Endothelial cell of umbilical vein (primary cell): Measurements from ENCODE around the gene ANKRD28. TPM values are rescaled to one million over a fixed set of nuclear protein-coding genes. Genes with fewer than 3 reads are reported as not detected.

Experiments used
- BruUV-seq: library from RNA; stranded (reverse); fragments of 400-500 nt; replicated peaks from 2 replicates; lab custom pipeline; 2021; lab: Mats Ljungman, UMichigan
- CTCF ChIA-PET: fragments of 300-600, 350-600 bp; sonication (Branson Sonifier 250); formaldehyde crosslinking; loops from one replicate; lab custom pipeline; 2021; ENCODE audit warnings: antibody characterized with exemption, inconsistent platforms; lab: Charles Lee
- POLR2A ChIA-PET: fragments of 300-600, 350-600 bp; sonication (Branson Sonifier 250); formaldehyde crosslinking; loops from one replicate; lab custom pipeline; 2021; ENCODE audit warnings: antibody characterized with exemption, inconsistent platforms; lab: Charles Lee
- DNase-seq: peaks from one replicate; pipeline ENCODE4 v3.0.0-alpha.2; 2011; ENCODE audit warnings: low read depth, low spot score
- FAIRE-seq: peaks from 2 replicates; lab custom pipeline; 2011; peaks lifted over from hg19 to GRCh38; lab: Jason Lieb, UNC
- H2AFZ ChIP-seq: 2 replicates; pipeline ENCODE4 v1.6.0; 2012; ENCODE audit warnings: low read depth, low read length, control low read depth, inconsistent platforms
- H3K27ac ChIP-seq: 2 replicates; pipeline ENCODE4 v1.5.1; 2011; ENCODE audit warnings: low read depth, mild to moderate bottlenecking, control low read depth, low read length, moderate library complexity; ENCODE audit not compliant: insufficient read depth
- H3K27me3 ChIP-seq, 2 experiments: 2 replicates each; pipeline versions ENCODE4 v1.6.0 to v1.6.1; 2011; ENCODE audit warnings: low read length in 2 of 2, mixed read lengths in 1 of 2; ENCODE audit not compliant: control insufficient read depth in 2 of 2, insufficient read depth in 2 of 2
- H3K36me3 ChIP-seq, 2 experiments: 2 replicates in 1 of 2; 3 replicates in 1 of 2; pipeline ENCODE4 v1.5.1; 2011; ENCODE audit warnings: low read length in 2 of 2, mild to moderate bottlenecking in 1 of 2, moderate library complexity in 1 of 2; ENCODE audit not compliant: control insufficient read depth in 2 of 2, insufficient read depth in 2 of 2; ENCODE audit errors: extremely low read depth in 1 of 2
- H3K4me1 ChIP-seq: 3 replicates; pipeline ENCODE4 v1.5.1; 2011; ENCODE audit warnings: mild to moderate bottlenecking, low read length; ENCODE audit not compliant: control insufficient read depth, insufficient read depth; ENCODE audit errors: extremely low read depth
- H3K4me2 ChIP-seq: 2 replicates; pipeline ENCODE4 v1.6.1; 2011; ENCODE audit warnings: low read length, control low read depth, mixed read lengths; ENCODE audit not compliant: insufficient read depth
- H3K4me3 ChIP-seq, 3 experiments: fragments of 200-600 bp in 1 of 3; sonication (generic), shearing (Covaris generic) in 1 of 3; replicated peaks in 1 of 3; 2 replicates each; pipeline ENCODE4 v1.5.1; 2011 to 2016; ENCODE audit warnings: control low read depth in 3 of 3, low read length in 3 of 3, mild to moderate bottlenecking in 2 of 3, inconsistent platforms in 1 of 3, low read depth in 1 of 3, moderate library complexity in 1 of 3; ENCODE audit not compliant: insufficient read depth in 1 of 3
- H3K79me2 ChIP-seq: 2 replicates; pipeline ENCODE4 v1.6.0; 2012; ENCODE audit warnings: low read length, inconsistent platforms; ENCODE audit not compliant: control insufficient read depth, insufficient read depth
- H3K9ac ChIP-seq: replicated peaks from 2 replicates; pipeline ENCODE3; 2011; ENCODE audit warnings: low read length, control low read depth; ENCODE audit not compliant: insufficient read depth; ENCODE audit errors: extremely low read depth
- H3K9me1 ChIP-seq: replicated peaks from 3 replicates; pipeline ENCODE4 v1.6.0; 2011; ENCODE audit warnings: mild to moderate bottlenecking, low read length; ENCODE audit not compliant: control insufficient read depth, insufficient read depth; ENCODE audit errors: extremely low read depth
- H3K9me3 ChIP-seq: replicated peaks from 2 replicates; pipeline ENCODE4 v1.5.1; 2012; ENCODE audit warnings: low read length, inconsistent platforms; ENCODE audit not compliant: control insufficient read depth, insufficient read depth
- H4K20me1 ChIP-seq: replicated peaks from 2 replicates; pipeline ENCODE3; 2011; ENCODE audit warnings: mild to moderate bottlenecking, low read length; ENCODE audit not compliant: control insufficient read depth, insufficient read depth; ENCODE audit errors: extremely low read depth
- EZH2 ChIP-seq: IDR thresholded peaks from 2 replicates; pipeline ENCODE4 v1.6.1; 2012; ENCODE audit warnings: borderline replicate concordance, low read depth, mild to moderate bottlenecking, moderate library complexity, low read length, inconsistent platforms; ENCODE audit not compliant: severe bottlenecking
- GATA2 ChIP-seq: IDR thresholded peaks from 2 replicates; pipeline ENCODE4 v1.7.0; 2011; ENCODE audit warnings: low read depth, mild to moderate bottlenecking, moderate library complexity, mixed read lengths, low read length; ENCODE audit not compliant: insufficient read length, insufficient read depth
- JUN ChIP-seq: IDR thresholded peaks from 2 replicates; pipeline ENCODE4 v1.6.1; 2011; ENCODE audit warnings: borderline replicate concordance, low read depth; ENCODE audit not compliant: insufficient read length, insufficient read depth
- MYC ChIP-seq: IDR thresholded peaks from one replicate; pipeline ENCODE4 v1.6.1; 2011; ENCODE audit warnings: mild to moderate bottlenecking, low read depth, low read length
- POLR2A ChIP-seq: IDR thresholded peaks from 2 replicates; pipeline ENCODE4 v1.6.1; 2012; ENCODE audit warnings: low read depth, mild to moderate bottlenecking, control low read depth, low read length
- POLR2AphosphoS5 ChIP-seq: IDR thresholded peaks from 2 replicates; pipeline ENCODE4 v1.6.1; 2012; ENCODE audit warnings: low read depth, mild to moderate bottlenecking, control low read depth, low read length, moderate library complexity; ENCODE audit not compliant: insufficient read depth
- dilution Hi-C: fragments of 300-500 bp; cut with MboI; formaldehyde crosslinking; loops from one replicate; pipeline ENCODE4 v1.15.0; 2019; ENCODE audit warnings: low sequenced_read_pairs; ENCODE audit not compliant: extremely low pct_ligation_motif_present
- intact Hi-C: fragments of 100-400 bp; cut with micrococcal nuclease; formaldehyde crosslinking; loops from one replicate; pipeline ENCODE4 v1.10.0; 2022
- polyA plus RNA-seq, 4 experiments: library from polyadenylated mRNA; depleted of rRNA in 3 of 4; stranded (reverse) in 3 of 4; unstranded in 1 of 4; fragments of >200 nt; gene quantifications; 2 replicates each; pipeline versions ENCODE4 v1.2.1 to v1.2.3, GENCODE V29; 2011 to 2012; ENCODE audit warnings: missing spikeins in 1 of 4
- total RNA-seq: library from RNA; stranded (reverse); gene quantifications from 2 replicates; pipeline ENCODE4 v1.2.3, GENCODE V29; 2021
- TF ChIP-seq, protein P1 (sequence below): IDR thresholded peaks from 2 replicates; pipeline ENCODE4 v1.6.1; 2011; ENCODE audit not compliant: insufficient read depth, insufficient read length
- TF ChIP-seq, protein P2 (sequence below), 2 donors: IDR thresholded peaks; 1 replicate in 1 of 2; 2 replicates in 1 of 2; pipeline ENCODE4 v1.5.1; 2011; ENCODE audit warnings: low read length in 2 of 2, mild to moderate bottlenecking in 2 of 2, moderate library complexity in 2 of 2, control low read depth in 1 of 2, inconsistent platforms in 1 of 2, low read depth in 1 of 2; ENCODE audit not compliant: insufficient read depth in 1 of 2; ENCODE audit errors: extremely low read depth in 1 of 2

The ANKRD28 gene
- total and polyA plus RNA-seq, 2 donors (not counting 3 experiments of a cell fraction or from before 2014, with no cell fraction given), result 36.7 to 97.3 TPM

DNA sequence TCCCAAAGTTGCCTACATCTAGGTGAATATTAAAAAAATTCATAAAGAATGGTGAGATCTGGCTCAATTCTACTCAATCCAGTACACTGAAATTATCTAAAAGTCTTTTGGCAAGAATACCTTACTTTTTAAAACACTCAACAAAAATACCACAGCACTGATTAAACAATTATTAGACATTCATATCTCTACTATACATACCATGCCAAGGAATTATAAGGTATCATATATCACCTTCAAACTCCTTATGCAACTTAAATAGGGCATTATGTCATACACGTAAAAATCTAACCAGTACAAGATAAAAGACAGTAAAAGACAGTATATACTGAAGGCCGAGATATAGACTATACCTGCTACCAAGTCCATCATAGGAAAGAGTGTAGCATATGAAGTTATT lies 6.1 kb upstream of the ANKRD28 start:
- intact Hi-C loops, result no loop called here
- CTCF ChIA-PET, result no interaction called here
- peaks cover 8% of the 10 kb centered on the region for H3K79me2 ChIP-seq

DNA sequence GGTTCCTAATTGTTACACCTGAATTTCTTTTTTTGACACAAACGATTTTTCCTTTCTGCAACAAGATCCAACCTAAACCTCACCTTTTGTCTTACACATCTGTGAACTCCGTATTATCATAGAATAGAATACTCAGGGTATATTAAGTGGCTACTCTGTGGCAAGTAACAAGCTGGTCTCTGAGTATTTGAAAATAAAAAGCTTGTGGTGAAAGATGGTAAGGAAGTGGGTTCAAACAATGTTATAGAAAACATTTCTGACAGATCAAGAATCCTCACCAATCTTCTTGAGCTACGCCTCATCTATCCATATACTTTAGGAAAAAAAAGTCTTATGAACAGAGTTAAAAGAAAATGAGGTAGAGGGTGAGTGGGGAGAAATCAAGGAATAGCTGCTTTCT lies 3.5 kb upstream of the ANKRD28 start:
- FAIRE-seq (no peak), DNase-seq (no peak)
- Histone ChIP-seq H4K20me1 (no peaks in the 10 kb centered on the region), H3K4me2 (no peak overlapping the region), H3K79me2 (peaks cover 16% of the 10 kb centered on the region), H3K9me3 (no peaks in the 10 kb centered on the region), H3K4me3 (no peak overlapping the region), H3K27ac (no peak overlapping the region), H3K9me1 (no peaks in the 10 kb centered on the region), H3K9ac (no peak overlapping the region), H3K36me3 (no peaks in the 10 kb centered on the region), H3K4me1 (peaks cover 23% of the 10 kb centered on the region), H2AFZ (no peak overlapping the region), H3K27me3 (no peaks in the 10 kb centered on the region)
- CTCF ChIA-PET, result interaction anchor here (0.6 to 3.1 kb wide), 5 partner anchors 9 to 248 kb away, joined by 3 to 13 read pairs (median 3); no protein-coding TSS in a partner anchor
- dilution Hi-C loops, result no loop called here
- intact Hi-C loops, result no loop called here
- no TSS peak for BruUV-seq
- POLR2A ChIA-PET, result interaction anchor here (0.7 kb wide), 1 partner anchor 258 kb away, joined by 3 read pairs; no protein-coding TSS in a partner anchor
- TF ChIP-seq, protein P1, sequence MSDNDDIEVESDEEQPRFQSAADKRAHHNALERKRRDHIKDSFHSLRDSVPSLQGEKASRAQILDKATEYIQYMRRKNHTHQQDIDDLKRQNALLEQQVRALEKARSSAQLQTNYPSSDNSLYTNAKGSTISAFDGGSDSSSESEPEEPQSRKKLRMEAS, result no peak
- TF ChIP-seq MYC, result no peak
- no peak for TF ChIP-seq POLR2AphosphoS5
- no peak for TF ChIP-seq JUN
- no peak for TF ChIP-seq POLR2A
- TF ChIP-seq EZH2, result no peak
- no peak for TF ChIP-seq GATA2

More for the DNA sequence above, 6.1 kb upstream of the ANKRD28 start:
- no peaks in the 10 kb centered on the region for H4K20me1 ChIP-seq
- no TSS peak for BruUV-seq
- no peak overlapping the region for H3K9ac ChIP-seq
- POLR2A ChIA-PET, result no interaction called here
- H3K27me3 ChIP-seq, result no peaks in the 10 kb centered on the region
- peaks cover 16% of the 10 kb centered on the region for H3K4me1 ChIP-seq
- dilution Hi-C loops, result no loop called here
- DNase-seq (no peak), FAIRE-seq (no peak)
- no peaks in the 10 kb centered on the region for H3K9me3 ChIP-seq
- no peaks in the 10 kb centered on the region for H3K36me3 ChIP-seq
- no peak overlapping the region for H2AFZ ChIP-seq
- H3K4me2 ChIP-seq, result no peak overlapping the region
- no peaks in the 10 kb centered on the region for H3K9me1 ChIP-seq
- H3K4me3 ChIP-seq, result no peak overlapping the region
- H3K27ac ChIP-seq, result no peak overlapping the region
- TF ChIP-seq, protein P2, sequence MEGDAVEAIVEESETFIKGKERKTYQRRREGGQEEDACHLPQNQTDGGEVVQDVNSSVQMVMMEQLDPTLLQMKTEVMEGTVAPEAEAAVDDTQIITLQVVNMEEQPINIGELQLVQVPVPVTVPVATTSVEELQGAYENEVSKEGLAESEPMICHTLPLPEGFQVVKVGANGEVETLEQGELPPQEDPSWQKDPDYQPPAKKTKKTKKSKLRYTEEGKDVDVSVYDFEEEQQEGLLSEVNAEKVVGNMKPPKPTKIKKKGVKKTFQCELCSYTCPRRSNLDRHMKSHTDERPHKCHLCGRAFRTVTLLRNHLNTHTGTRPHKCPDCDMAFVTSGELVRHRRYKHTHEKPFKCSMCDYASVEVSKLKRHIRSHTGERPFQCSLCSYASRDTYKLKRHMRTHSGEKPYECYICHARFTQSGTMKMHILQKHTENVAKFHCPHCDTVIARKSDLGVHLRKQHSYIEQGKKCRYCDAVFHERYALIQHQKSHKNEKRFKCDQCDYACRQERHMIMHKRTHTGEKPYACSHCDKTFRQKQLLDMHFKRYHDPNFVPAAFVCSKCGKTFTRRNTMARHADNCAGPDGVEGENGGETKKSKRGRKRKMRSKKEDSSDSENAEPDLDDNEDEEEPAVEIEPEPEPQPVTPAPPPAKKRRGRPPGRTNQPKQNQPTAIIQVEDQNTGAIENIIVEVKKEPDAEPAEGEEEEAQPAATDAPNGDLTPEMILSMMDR (IDR thresholded peaks at IDR 0.05; ENCODE audit: extremely low read depth in 1 of 2, insufficient read depth in 1 of 2, low read depth in 1 of 2, low read length in 2 of 2), result no peak
- no peak for TF ChIP-seq GATA2
